ENCODE measurements around the gene GPD2.
"Not testable (repeated sequence)": the region's sequence is repeated elsewhere in the genome, so short reads cannot be mapped to it uniquely, and the experiment has no call there.

The GPD2 gene

DNA sequence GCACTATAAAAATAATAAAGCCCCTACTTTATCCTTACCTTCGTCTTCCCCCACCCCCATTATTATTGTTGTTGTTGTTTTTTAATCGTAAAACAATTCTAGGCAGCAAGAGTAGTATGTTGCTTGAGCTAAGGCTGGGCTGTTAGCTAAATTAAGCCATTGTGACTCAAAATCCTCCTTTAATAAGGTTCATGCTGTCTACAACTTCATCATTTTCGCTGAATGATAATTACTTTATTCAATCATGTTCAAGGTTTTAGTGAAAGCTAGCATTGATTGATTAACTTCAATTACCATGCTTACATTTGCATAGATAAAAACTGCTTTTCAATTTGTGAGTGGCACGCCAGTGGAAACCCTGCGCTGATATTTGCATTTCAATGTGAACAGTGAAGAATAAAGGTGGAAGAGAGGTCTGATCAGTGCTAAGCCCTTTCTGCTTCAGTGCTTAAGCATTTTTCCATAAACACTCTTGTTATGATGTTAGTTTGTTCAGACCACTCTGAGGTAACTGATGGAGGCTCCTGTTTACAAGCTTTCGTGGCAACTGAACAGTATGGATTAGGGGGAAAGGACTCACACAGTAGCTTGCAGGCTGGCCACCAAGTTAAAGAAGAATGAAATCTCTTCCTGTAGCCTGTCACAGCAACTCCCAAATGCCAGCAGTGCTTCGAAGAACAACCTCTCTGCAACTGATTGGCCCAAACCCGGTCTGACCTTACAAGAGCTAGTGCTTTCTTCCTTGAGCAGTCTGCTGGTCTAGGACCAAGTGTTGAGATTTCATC lies 156.8 kb downstream of the GPD2 start:
- Histone ChIP-seq H3K27me3 (no peaks in the 10 kb centered on the region), H3K36me3 (no peaks in the 10 kb centered on the region), H3K4me2 (no peak overlapping the region), H3K27ac (no peak overlapping the region), H3K9ac (no peak overlapping the region), H4K20me1 (no peaks in the 10 kb centered on the region), H3K9me3 (no peaks in the 10 kb centered on the region), H3K4me3 (no peak overlapping the region), H3K4me1 (no peaks in the 10 kb centered on the region)
- no peak for TF ChIP-seq Cebpa-rat (IDR thresholded peaks at IDR 0.05)

DNA sequence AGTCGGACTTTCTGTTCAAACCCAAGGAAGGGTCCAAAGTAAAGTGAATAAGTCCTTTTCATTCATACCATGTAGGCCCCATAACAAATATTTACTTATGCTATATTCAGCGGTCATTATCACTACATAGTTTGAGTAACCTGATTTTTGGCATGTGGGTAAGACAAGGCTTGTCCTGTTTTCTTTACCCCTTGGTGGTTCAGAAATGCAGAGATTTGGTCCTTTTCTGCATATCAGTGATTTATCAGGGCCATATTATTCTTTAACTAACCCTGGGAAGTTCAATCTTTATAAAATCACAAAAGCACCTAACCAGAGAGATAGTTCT lies 157.4 kb downstream of the GPD2 start:
- TF ChIP-seq Cebpa-rat (IDR thresholded peaks at IDR 0.05) = no peak
- no peak overlapping the region for H3K4me3 ChIP-seq
- H3K4me2 ChIP-seq = no peak overlapping the region
- no peaks in the 10 kb centered on the region for H3K36me3 ChIP-seq
- H3K27ac ChIP-seq = no peak overlapping the region
- H3K9me3 ChIP-seq = no peaks in the 10 kb centered on the region
- no peaks in the 10 kb centered on the region for H3K4me1 ChIP-seq
- H3K27me3 ChIP-seq = no peaks in the 10 kb centered on the region
- no peak overlapping the region for H3K9ac ChIP-seq
- no peaks in the 10 kb centered on the region for H4K20me1 ChIP-seq

- TF ChIP-seq Cebpa-rat (IDR thresholded peaks at IDR 0.05) = no peak
- Histone ChIP-seq H3K4me1 (no peaks in the 10 kb centered on the region), H3K27ac (no peak overlapping the region), H3K27me3 (no peaks in the 10 kb centered on the region), H4K20me1 (no peaks in the 10 kb centered on the region), H3K36me3 (no peaks in the 10 kb centered on the region), H3K4me3 (no peak overlapping the region), H3K4me2 (no peak overlapping the region), H3K9ac (no peak overlapping the region), H3K9me3 (no peaks in the 10 kb centered on the region)
These were observed 162.4 kb downstream of the GPD2 start for GRCh38 chr2:156598563-156598962.

DNA sequence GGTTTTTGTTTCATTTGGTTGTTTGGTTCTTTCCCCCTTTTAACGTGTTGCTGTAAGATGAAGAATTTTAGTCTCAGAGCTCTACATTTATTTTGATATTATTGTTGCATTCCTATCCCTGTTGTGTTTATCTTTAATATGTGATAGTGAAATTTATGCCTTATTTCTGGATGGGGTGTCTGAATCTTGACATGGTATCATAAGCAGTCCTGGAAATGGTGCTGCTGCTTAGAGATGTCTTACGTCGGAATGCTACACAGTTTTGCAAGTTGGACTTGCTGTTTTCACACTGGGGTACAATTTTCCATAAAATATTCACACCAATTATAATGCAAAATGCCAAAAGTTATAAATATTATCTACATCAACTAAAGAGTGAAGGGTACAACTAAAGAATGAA lies 164.0 kb downstream of the GPD2 start:
- H3K27me3 ChIP-seq = no peaks in the 10 kb centered on the region
- H3K4me3 ChIP-seq = no peak overlapping the region

DNA sequence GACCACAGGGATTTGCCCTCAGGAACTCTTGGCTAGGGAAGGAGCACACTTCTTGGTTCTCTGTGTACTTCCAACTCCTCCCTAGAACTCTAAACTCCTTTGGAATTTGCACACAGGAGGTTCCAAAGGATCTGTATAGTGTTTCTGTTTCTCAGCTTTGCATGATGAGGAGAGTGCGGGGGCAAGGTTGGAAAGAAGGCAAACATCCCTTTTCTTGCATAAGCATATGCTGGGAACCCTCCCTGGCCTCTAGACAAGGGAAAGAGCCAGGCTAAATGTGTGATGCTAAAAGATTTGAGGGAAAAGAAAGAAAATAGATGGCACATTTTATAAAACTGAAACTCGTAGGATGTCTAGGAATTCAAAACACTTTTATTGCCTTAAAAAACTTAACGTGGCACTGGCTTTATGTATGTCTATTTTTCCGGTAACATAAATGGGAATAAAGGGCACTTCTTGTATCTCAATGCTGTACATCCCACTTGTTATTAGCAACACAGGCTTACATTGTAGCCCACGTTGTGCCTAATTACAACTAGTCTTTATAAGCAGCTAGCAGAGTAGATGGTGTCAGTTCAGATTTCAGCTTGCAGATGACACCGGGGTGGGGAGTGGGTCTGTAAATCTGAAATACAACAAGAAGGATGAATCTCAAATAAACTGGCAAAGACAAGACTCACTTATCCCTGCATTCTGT lies 165.8 kb downstream of the GPD2 start:
- Histone ChIP-seq H3K4me1 (no peaks in the 10 kb centered on the region), H3K9me3 (no peaks in the 10 kb centered on the region), H4K20me1 (no peaks in the 10 kb centered on the region), H3K4me2 (no peak overlapping the region), H3K27ac (no peak overlapping the region), H3K9ac (no peak overlapping the region), H3K36me3 (no peaks in the 10 kb centered on the region), H3K4me3 (no peak overlapping the region), H3K27me3 (no peaks in the 10 kb centered on the region)
- no peak for TF ChIP-seq Cebpa-rat (IDR thresholded peaks at IDR 0.05)

More for the DNA sequence above, 164.0 kb downstream of the GPD2 start:
- no peak for TF ChIP-seq Cebpa-rat (IDR thresholded peaks at IDR 0.05)
- no peaks in the 10 kb centered on the region for H3K4me1 ChIP-seq
- no peaks in the 10 kb centered on the region for H3K36me3 ChIP-seq
- H3K27ac ChIP-seq = no peak overlapping the region
- H3K9ac ChIP-seq = no peak overlapping the region
- H3K9me3 ChIP-seq = no peaks in the 10 kb centered on the region
- no peaks in the 10 kb centered on the region for H4K20me1 ChIP-seq
- H3K4me2 ChIP-seq = no peak overlapping the region

- no peak for TF ChIP-seq Cebpa-rat (IDR thresholded peaks at IDR 0.05)
- Histone ChIP-seq H3K36me3 (no peaks in the 10 kb centered on the region), H3K9ac (no peak overlapping the region), H3K4me3 (no peak overlapping the region), H4K20me1 (no peaks in the 10 kb centered on the region), H3K9me3 (no peaks in the 10 kb centered on the region), H3K27ac (no peak overlapping the region), H3K4me1 (no peaks in the 10 kb centered on the region), H3K4me2 (no peak overlapping the region), H3K27me3 (no peaks in the 10 kb centered on the region)
These were observed 166.4 kb downstream of the GPD2 start for GRCh38 chr2:156602552-156602933.

DNA sequence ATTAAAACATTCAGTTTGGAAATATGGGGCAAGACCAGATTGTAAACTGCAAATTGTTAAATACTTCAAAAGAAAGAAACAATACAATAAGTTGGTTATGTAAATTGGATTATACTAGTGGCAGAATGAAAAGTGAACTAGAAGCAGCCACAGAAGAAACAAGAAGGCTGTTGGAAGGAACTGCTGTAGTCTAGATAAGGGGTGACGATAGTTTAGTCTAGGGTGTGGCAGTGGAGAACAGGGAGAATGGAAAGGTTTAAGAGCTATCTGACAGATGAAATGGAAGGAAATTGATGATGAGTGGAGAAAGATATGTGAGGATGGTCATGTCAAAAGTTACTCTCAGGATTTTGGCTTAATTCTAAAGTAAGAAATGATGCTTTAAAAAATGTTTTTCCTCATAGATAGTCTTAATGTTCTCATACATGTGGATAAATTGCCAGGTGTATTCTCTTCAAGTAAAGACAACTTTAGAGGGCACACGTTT lies 179.7 kb downstream of the GPD2 start:
- no peak overlapping the region for H3K4me3 ChIP-seq

GRCh38 chr2:156618071-156618470 lies 181.9 kb downstream of the GPD2 start:
- not testable (repeated sequence) for H4K20me1 ChIP-seq, H3K27ac ChIP-seq, H3K4me1 ChIP-seq, H3K36me3 ChIP-seq, H3K9me3 ChIP-seq, H3K9ac ChIP-seq, H3K4me3 ChIP-seq, H3K27me3 ChIP-seq, H3K4me2 ChIP-seq

More for the DNA sequence above, 179.7 kb downstream of the GPD2 start:
- no peak overlapping the region for H3K4me2 ChIP-seq
- H3K4me1 ChIP-seq = no peaks in the 10 kb centered on the region
- H3K9me3 ChIP-seq = no peaks in the 10 kb centered on the region; the same call in 1 of the 2 replicates
- H3K27ac ChIP-seq = no peak overlapping the region
- no peak for TF ChIP-seq Cebpa-rat (IDR thresholded peaks at IDR 0.05)
- H4K20me1 ChIP-seq = no peaks in the 10 kb centered on the region
- no peaks in the 10 kb centered on the region for H3K36me3 ChIP-seq
- no peaks in the 10 kb centered on the region for H3K27me3 ChIP-seq
- no peak overlapping the region for H3K9ac ChIP-seq

DNA sequence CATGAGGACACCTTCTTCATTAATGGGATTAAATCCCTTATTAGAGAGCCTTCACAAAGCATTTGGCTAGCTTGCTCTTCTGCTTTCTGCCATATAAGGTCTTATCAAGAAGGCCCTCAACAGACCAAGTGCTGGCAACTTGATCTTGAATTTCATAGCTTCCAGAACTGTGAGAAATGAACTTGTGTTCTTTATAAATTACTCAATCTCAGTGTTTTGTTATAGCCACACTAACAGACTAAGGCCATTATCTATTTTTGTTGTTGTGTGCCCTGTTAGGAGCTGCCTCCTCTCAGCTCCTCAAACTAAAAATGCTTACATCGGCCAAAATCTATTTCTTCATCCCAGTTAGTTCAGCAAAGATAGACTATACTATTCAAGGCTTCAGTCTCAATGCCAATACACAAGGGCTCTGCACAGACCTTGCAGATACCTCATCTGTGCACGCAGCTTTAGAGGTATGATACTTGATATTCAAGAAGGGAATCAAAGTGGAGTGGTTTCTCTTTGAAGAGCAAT lies 182.9 kb downstream of the GPD2 start:
- Histone ChIP-seq H3K4me2 (no peak overlapping the region), H3K4me3 (no peak overlapping the region), H3K9ac (no peak overlapping the region), H3K9me3 (no peaks in the 10 kb centered on the region; the same call in 1 of the 2 replicates), H3K4me1 (no peaks in the 10 kb centered on the region), H3K36me3 (no peaks in the 10 kb centered on the region), H3K27ac (no peak overlapping the region), H3K27me3 (no peaks in the 10 kb centered on the region), H4K20me1 (no peaks in the 10 kb centered on the region)
- TF ChIP-seq Cebpa-rat (IDR thresholded peaks at IDR 0.05) = no peak

DNA sequence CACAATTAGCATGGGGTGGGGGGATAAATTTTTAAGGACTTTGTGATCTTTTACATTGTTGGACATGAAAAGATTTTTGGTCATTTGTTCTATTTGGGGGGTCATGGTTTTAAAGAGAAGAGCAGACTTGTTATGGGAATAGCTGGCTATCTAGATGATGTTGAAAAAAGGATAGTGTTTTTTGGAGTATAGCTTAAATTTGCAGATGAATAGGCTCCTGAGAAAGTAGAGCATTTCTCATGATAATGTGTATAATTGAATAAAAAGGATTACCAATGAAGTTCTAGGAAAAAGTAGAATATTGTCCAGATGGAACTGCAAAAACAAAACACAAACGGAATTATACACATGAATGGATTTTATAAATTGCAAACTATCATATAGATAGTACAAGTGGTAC lies 186.3 kb downstream of the GPD2 start:
- Histone ChIP-seq H3K9ac (no peak overlapping the region), H3K9me3 (no peaks in the 10 kb centered on the region; the same call in 1 of the 2 replicates), H3K4me2 (no peak overlapping the region), H3K36me3 (no peaks in the 10 kb centered on the region), H3K27ac (no peak overlapping the region), H3K27me3 (no peaks in the 10 kb centered on the region), H3K4me3 (no peak overlapping the region), H4K20me1 (no peaks in the 10 kb centered on the region), H3K4me1 (no peaks in the 10 kb centered on the region)
- TF ChIP-seq Cebpa-rat (IDR thresholded peaks at IDR 0.05) = no peak

Data from BLaER1 (cell line).